Measurements from ENCODE around the gene PPARA.
A peak's percentile ranks its signal among the peaks of the same experiment; 100 is the strongest.

Gene PPARA

GRCh38 chr22:46114518-46115387, 35.6 kb upstream of the PPARA start:
- DNase-seq: no peak

GRCh38 chr22:46115388-46115678, 35.0 kb upstream of the PPARA start:
- DNase-seq: no peak

GRCh38 chr22:46115755-46116490, 34.4 kb upstream of the PPARA start:
- no peak for DNase-seq

GRCh38 chr22:46116491-46116958, 33.8 kb upstream of the PPARA start:
- DNase-seq: peak; percentile 77

GRCh38 chr22:46117206-46118199, 32.8 kb upstream of the PPARA start:
- no peak for DNase-seq

- no peak for DNase-seq
Observed at GRCh38 chr22:46119093-46119728, 31.1 kb upstream of the PPARA start.

GRCh38 chr22:46119729-46120419, 30.5 kb upstream of the PPARA start:
- DNase-seq: no peak

- no peak for DNase-seq
Observed at GRCh38 chr22:46120420-46120737, 29.9 kb upstream of the PPARA start.

GRCh38 chr22:46121079-46121478, 29.2 kb upstream of the PPARA start:
- DNase-seq: no peak

GRCh38 chr22:46121523-46122287, 28.6 kb upstream of the PPARA start:
- no peak for DNase-seq

- DNase-seq: peak; percentile 70
Observed at GRCh38 chr22:46122511-46122971, 27.8 kb upstream of the PPARA start.

- no peak for DNase-seq
Observed at GRCh38 chr22:46122980-46123693, 27.2 kb upstream of the PPARA start.

- DNase-seq: no peak
Observed at GRCh38 chr22:46123694-46124382, 26.5 kb upstream of the PPARA start.

GRCh38 chr22:46124383-46125144, 25.8 kb upstream of the PPARA start:
- no peak for DNase-seq

- DNase-seq: no peak
Observed at GRCh38 chr22:46125311-46125710, 25.0 kb upstream of the PPARA start.

- DNase-seq: no peak
Observed at GRCh38 chr22:46125816-46126765, 24.2 kb upstream of the PPARA start.

GRCh38 chr22:46126853-46127385, 23.4 kb upstream of the PPARA start:
- DNase-seq: no peak
